Endothelial cell of umbilical vein (primary cell): ENCODE results near the gene GPANK1. TPM values are rescaled to one million over a fixed set of nuclear protein-coding genes. Genes with fewer than 3 reads are reported as not detected.

Experiments used
- BruUV-seq: library from RNA; stranded (reverse); fragments of 400-500 nt; replicated peaks from 2 replicates; lab custom pipeline; 2021; lab: Mats Ljungman, UMichigan
- CTCF ChIA-PET: fragments of 300-600, 350-600 bp; sonication (Branson Sonifier 250); formaldehyde crosslinking; loops from one replicate; lab custom pipeline; 2021; ENCODE audit warnings: antibody characterized with exemption, inconsistent platforms; lab: Charles Lee
- POLR2A ChIA-PET: fragments of 300-600, 350-600 bp; sonication (Branson Sonifier 250); formaldehyde crosslinking; loops from one replicate; lab custom pipeline; 2021; ENCODE audit warnings: antibody characterized with exemption, inconsistent platforms; lab: Charles Lee
- DNase-seq: peaks from one replicate; pipeline ENCODE4 v3.0.0-alpha.2; 2011; ENCODE audit warnings: low read depth, low spot score
- FAIRE-seq: peaks from 2 replicates; lab custom pipeline; 2011; peaks lifted over from hg19 to GRCh38; lab: Jason Lieb, UNC
- H2AFZ ChIP-seq: 2 replicates; pipeline ENCODE4 v1.6.0; 2012; ENCODE audit warnings: low read depth, low read length, control low read depth, inconsistent platforms
- H3K27ac ChIP-seq: 2 replicates; pipeline ENCODE4 v1.5.1; 2011; ENCODE audit warnings: low read depth, mild to moderate bottlenecking, control low read depth, low read length, moderate library complexity; ENCODE audit not compliant: insufficient read depth
- H3K27me3 ChIP-seq, 2 experiments: 2 replicates each; pipeline versions ENCODE4 v1.6.0 to v1.6.1; 2011; ENCODE audit warnings: low read length in 2 of 2, mixed read lengths in 1 of 2; ENCODE audit not compliant: control insufficient read depth in 2 of 2, insufficient read depth in 2 of 2
- H3K36me3 ChIP-seq, 2 experiments: 2 replicates in 1 of 2; 3 replicates in 1 of 2; pipeline ENCODE4 v1.5.1; 2011; ENCODE audit warnings: low read length in 2 of 2, mild to moderate bottlenecking in 1 of 2, moderate library complexity in 1 of 2; ENCODE audit not compliant: control insufficient read depth in 2 of 2, insufficient read depth in 2 of 2; ENCODE audit errors: extremely low read depth in 1 of 2
- H3K4me1 ChIP-seq: 3 replicates; pipeline ENCODE4 v1.5.1; 2011; ENCODE audit warnings: mild to moderate bottlenecking, low read length; ENCODE audit not compliant: control insufficient read depth, insufficient read depth; ENCODE audit errors: extremely low read depth
- H3K4me2 ChIP-seq: 2 replicates; pipeline ENCODE4 v1.6.1; 2011; ENCODE audit warnings: low read length, control low read depth, mixed read lengths; ENCODE audit not compliant: insufficient read depth
- H3K4me3 ChIP-seq, 3 experiments: fragments of 200-600 bp in 1 of 3; sonication (generic), shearing (Covaris generic) in 1 of 3; replicated peaks in 1 of 3; 2 replicates each; pipeline ENCODE4 v1.5.1; 2011 to 2016; ENCODE audit warnings: control low read depth in 3 of 3, low read length in 3 of 3, mild to moderate bottlenecking in 2 of 3, inconsistent platforms in 1 of 3, low read depth in 1 of 3, moderate library complexity in 1 of 3; ENCODE audit not compliant: insufficient read depth in 1 of 3
- H3K79me2 ChIP-seq: 2 replicates; pipeline ENCODE4 v1.6.0; 2012; ENCODE audit warnings: low read length, inconsistent platforms; ENCODE audit not compliant: control insufficient read depth, insufficient read depth
- H3K9ac ChIP-seq: replicated peaks from 2 replicates; pipeline ENCODE3; 2011; ENCODE audit warnings: low read length, control low read depth; ENCODE audit not compliant: insufficient read depth; ENCODE audit errors: extremely low read depth
- H3K9me1 ChIP-seq: replicated peaks from 3 replicates; pipeline ENCODE4 v1.6.0; 2011; ENCODE audit warnings: mild to moderate bottlenecking, low read length; ENCODE audit not compliant: control insufficient read depth, insufficient read depth; ENCODE audit errors: extremely low read depth
- H3K9me3 ChIP-seq: replicated peaks from 2 replicates; pipeline ENCODE4 v1.5.1; 2012; ENCODE audit warnings: low read length, inconsistent platforms; ENCODE audit not compliant: control insufficient read depth, insufficient read depth
- H4K20me1 ChIP-seq: replicated peaks from 2 replicates; pipeline ENCODE3; 2011; ENCODE audit warnings: mild to moderate bottlenecking, low read length; ENCODE audit not compliant: control insufficient read depth, insufficient read depth; ENCODE audit errors: extremely low read depth
- EZH2 ChIP-seq: IDR thresholded peaks from 2 replicates; pipeline ENCODE4 v1.6.1; 2012; ENCODE audit warnings: borderline replicate concordance, low read depth, mild to moderate bottlenecking, moderate library complexity, low read length, inconsistent platforms; ENCODE audit not compliant: severe bottlenecking
- FOS ChIP-seq: IDR thresholded peaks from 2 replicates; pipeline ENCODE4 v1.6.1; 2011; ENCODE audit warnings: mild to moderate bottlenecking, low read length, moderate library complexity, borderline replicate concordance; ENCODE audit not compliant: insufficient read depth
- GATA2 ChIP-seq: IDR thresholded peaks from 2 replicates; pipeline ENCODE4 v1.7.0; 2011; ENCODE audit warnings: low read depth, mild to moderate bottlenecking, moderate library complexity, mixed read lengths, low read length; ENCODE audit not compliant: insufficient read length, insufficient read depth
- JUN ChIP-seq: IDR thresholded peaks from 2 replicates; pipeline ENCODE4 v1.6.1; 2011; ENCODE audit warnings: borderline replicate concordance, low read depth; ENCODE audit not compliant: insufficient read length, insufficient read depth
- MYC ChIP-seq: IDR thresholded peaks from one replicate; pipeline ENCODE4 v1.6.1; 2011; ENCODE audit warnings: mild to moderate bottlenecking, low read depth, low read length
- POLR2A ChIP-seq: IDR thresholded peaks from 2 replicates; pipeline ENCODE4 v1.6.1; 2012; ENCODE audit warnings: low read depth, mild to moderate bottlenecking, control low read depth, low read length
- POLR2AphosphoS5 ChIP-seq: IDR thresholded peaks from 2 replicates; pipeline ENCODE4 v1.6.1; 2012; ENCODE audit warnings: low read depth, mild to moderate bottlenecking, control low read depth, low read length, moderate library complexity; ENCODE audit not compliant: insufficient read depth
- dilution Hi-C: fragments of 300-500 bp; cut with MboI; formaldehyde crosslinking; loops from one replicate; pipeline ENCODE4 v1.15.0; 2019; ENCODE audit warnings: low sequenced_read_pairs; ENCODE audit not compliant: extremely low pct_ligation_motif_present
- intact Hi-C: fragments of 100-400 bp; cut with micrococcal nuclease; formaldehyde crosslinking; loops from one replicate; pipeline ENCODE4 v1.10.0; 2022
- polyA plus RNA-seq, 4 experiments: library from polyadenylated mRNA; depleted of rRNA in 3 of 4; stranded (reverse) in 3 of 4; unstranded in 1 of 4; fragments of >200 nt; gene quantifications; 2 replicates each; pipeline versions ENCODE4 v1.2.1 to v1.2.3, GENCODE V29; 2011 to 2012; ENCODE audit warnings: missing spikeins in 1 of 4
- total RNA-seq: library from RNA; stranded (reverse); gene quantifications from 2 replicates; pipeline ENCODE4 v1.2.3, GENCODE V29; 2021
- TF ChIP-seq, protein P1 (sequence below), 2 donors: IDR thresholded peaks; 1 replicate in 1 of 2; 2 replicates in 1 of 2; pipeline ENCODE4 v1.5.1; 2011; ENCODE audit warnings: low read length in 2 of 2, mild to moderate bottlenecking in 2 of 2, moderate library complexity in 2 of 2, control low read depth in 1 of 2, inconsistent platforms in 1 of 2, low read depth in 1 of 2; ENCODE audit not compliant: insufficient read depth in 1 of 2; ENCODE audit errors: extremely low read depth in 1 of 2

Gene GPANK1
- total and polyA plus RNA-seq, 2 donors (not counting 3 experiments of a cell fraction or from before 2014, with no cell fraction given): 12.6 to 17.5 TPM

DNA sequence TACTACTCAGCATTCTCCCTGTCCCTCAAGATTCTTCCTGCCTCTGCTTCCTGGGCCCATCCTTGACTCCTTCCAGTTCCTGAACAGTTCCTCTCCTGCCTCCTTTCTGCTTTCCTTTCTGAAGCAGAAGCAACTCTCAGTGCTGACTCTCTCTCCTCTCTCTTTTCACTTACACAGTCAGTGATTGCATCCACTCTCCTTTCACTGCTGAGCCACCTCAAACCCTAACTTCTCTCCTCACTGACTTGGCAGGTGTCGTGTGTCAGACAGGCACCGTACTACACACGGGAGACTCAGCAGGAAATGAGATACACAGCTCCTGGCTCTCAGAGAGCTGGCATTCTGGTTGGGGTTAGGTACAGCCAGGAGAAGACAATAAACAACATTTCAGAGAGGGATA, 32.8 kb upstream of the GPANK1 start:
- Histone ChIP-seq H3K36me3 (peaks cover 6 to 22% of the 10 kb centered on the region in 2 experiments), H2AFZ (no peak overlapping the region), H3K4me3 (no peak overlapping the region), H3K27me3 (no peaks in the 10 kb centered on the region), H3K4me1 (peaks cover 11% of the 10 kb centered on the region), H3K9me3 (no peaks in the 10 kb centered on the region), H4K20me1 (no peaks in the 10 kb centered on the region), H3K9ac (no peak overlapping the region), H3K9me1 (no peaks in the 10 kb centered on the region), H3K4me2 (no peak overlapping the region), H3K79me2 (peaks cover 19% of the 10 kb centered on the region), H3K27ac (no peak overlapping the region)
- ChIA-PET CTCF (interaction anchor here (1.3 kb wide), 1 partner anchor 16 kb away, joined by 6 read pairs; the partner anchor contains the start of gene LY6G5C), POLR2A (no interaction called here)
- no TSS peak for BruUV-seq
- intact Hi-C loops: no loop called here
- dilution Hi-C loops: no loop called here
- TF ChIP-seq JUN (no peak), POLR2AphosphoS5 (no peak), MYC (no peak), EZH2 (no peak), GATA2 (no peak), POLR2A (no peak), FOS (no peak)
- TF ChIP-seq, protein P1, sequence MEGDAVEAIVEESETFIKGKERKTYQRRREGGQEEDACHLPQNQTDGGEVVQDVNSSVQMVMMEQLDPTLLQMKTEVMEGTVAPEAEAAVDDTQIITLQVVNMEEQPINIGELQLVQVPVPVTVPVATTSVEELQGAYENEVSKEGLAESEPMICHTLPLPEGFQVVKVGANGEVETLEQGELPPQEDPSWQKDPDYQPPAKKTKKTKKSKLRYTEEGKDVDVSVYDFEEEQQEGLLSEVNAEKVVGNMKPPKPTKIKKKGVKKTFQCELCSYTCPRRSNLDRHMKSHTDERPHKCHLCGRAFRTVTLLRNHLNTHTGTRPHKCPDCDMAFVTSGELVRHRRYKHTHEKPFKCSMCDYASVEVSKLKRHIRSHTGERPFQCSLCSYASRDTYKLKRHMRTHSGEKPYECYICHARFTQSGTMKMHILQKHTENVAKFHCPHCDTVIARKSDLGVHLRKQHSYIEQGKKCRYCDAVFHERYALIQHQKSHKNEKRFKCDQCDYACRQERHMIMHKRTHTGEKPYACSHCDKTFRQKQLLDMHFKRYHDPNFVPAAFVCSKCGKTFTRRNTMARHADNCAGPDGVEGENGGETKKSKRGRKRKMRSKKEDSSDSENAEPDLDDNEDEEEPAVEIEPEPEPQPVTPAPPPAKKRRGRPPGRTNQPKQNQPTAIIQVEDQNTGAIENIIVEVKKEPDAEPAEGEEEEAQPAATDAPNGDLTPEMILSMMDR (IDR thresholded peaks at IDR 0.05; ENCODE audit: extremely low read depth in 1 of 2, insufficient read depth in 1 of 2, low read depth in 1 of 2, low read length in 2 of 2): no peak
- no peak for DNase-seq
- FAIRE-seq: no peak
